T47D (cell line): ENCODE results near the gene YEATS4.
A peak's percentile ranks its signal among the peaks of the same experiment; 100 is the strongest.
"Not testable (repeated sequence)": the region's sequence is repeated elsewhere in the genome, so short reads cannot be mapped to it uniquely, and the experiment has no call there.

Experiments used
- DNase-seq, 2 experiments: peaks; one replicate each; pipeline versions ENCODE4 v3.0.0 to v3.0.0-alpha.2; 2011 to 2012; ENCODE audit warnings: low read depth in 1 of 2, low spot score in 1 of 2
- JUND ChIP-seq: IDR thresholded peaks from 2 replicates; pipeline ENCODE4 v1.6.1; 2012; ENCODE audit warnings: low read depth
- in situ Hi-C: cut with HindIII; loops from 2 replicates; pipeline ENCODE4 v1.10.0; 2016; ENCODE audit warnings: low sequenced_read_pairs, low pct_unique_long_range_greater_than_20kb

YEATS4 gene

GRCh38 chr12:69359531-69360347, at the start of gene YEATS4:
Gene YEATS4 (plus strand): TSS chr12:69359743. CDS start chr12:69359973, 230 bp downstream.
- in situ Hi-C loops, result no loop called here
- DNase-seq, result peak; percentile 96 to 98
- no peak for TF ChIP-seq JUND

- in situ Hi-C loops, result no loop called here
- DNase-seq, result no peak
- no peak for TF ChIP-seq JUND
These were observed 46.3 kb upstream of the YEATS4 start for GRCh38 chr12:69313209-69313608.

GRCh38 chr12:69316784-69317183, 42.8 kb upstream of the YEATS4 start:
- DNase-seq, in situ Hi-C loops: not testable (repeated sequence)

GRCh38 chr12:69317233-69317632, 42.3 kb upstream of the YEATS4 start:
- in situ Hi-C loops, DNase-seq: not testable (repeated sequence)

GRCh38 chr12:69318225-69318624, 41.3 kb upstream of the YEATS4 start:
- in situ Hi-C loops, result no loop called here
- no peak for TF ChIP-seq JUND
- DNase-seq, result no peak

- in situ Hi-C loops, result no loop called here
- TF ChIP-seq JUND, result no peak
- DNase-seq, result no peak
These were observed 38.2 kb upstream of the YEATS4 start for GRCh38 chr12:69321351-69321750.

GRCh38 chr12:69324797-69325466, 34.6 kb upstream of the YEATS4 start:
- DNase-seq, result no peak
- no peak for TF ChIP-seq JUND
- in situ Hi-C loops, result no loop called here

GRCh38 chr12:69328426-69328825, 31.1 kb upstream of the YEATS4 start:
- in situ Hi-C loops, result no loop called here
- no peak for TF ChIP-seq JUND
- DNase-seq, result no peak

- in situ Hi-C loops, result no loop called here
- no peak for TF ChIP-seq JUND
- peak in 1 of 2 experiments; percentile 34 for DNase-seq
These were observed 29.7 kb upstream of the YEATS4 start for GRCh38 chr12:69329669-69330428.

- in situ Hi-C loops, result no loop called here
- no peak for TF ChIP-seq JUND
- no peak for DNase-seq
These were observed 28.8 kb upstream of the YEATS4 start for GRCh38 chr12:69330475-69331473.

- no peak for DNase-seq
- no peak for TF ChIP-seq JUND
- in situ Hi-C loops, result no loop called here
These were observed 28.0 kb upstream of the YEATS4 start for GRCh38 chr12:69331519-69331908.
